ENCODE data around the gene INPP5F.

INPP5F gene

DNA sequence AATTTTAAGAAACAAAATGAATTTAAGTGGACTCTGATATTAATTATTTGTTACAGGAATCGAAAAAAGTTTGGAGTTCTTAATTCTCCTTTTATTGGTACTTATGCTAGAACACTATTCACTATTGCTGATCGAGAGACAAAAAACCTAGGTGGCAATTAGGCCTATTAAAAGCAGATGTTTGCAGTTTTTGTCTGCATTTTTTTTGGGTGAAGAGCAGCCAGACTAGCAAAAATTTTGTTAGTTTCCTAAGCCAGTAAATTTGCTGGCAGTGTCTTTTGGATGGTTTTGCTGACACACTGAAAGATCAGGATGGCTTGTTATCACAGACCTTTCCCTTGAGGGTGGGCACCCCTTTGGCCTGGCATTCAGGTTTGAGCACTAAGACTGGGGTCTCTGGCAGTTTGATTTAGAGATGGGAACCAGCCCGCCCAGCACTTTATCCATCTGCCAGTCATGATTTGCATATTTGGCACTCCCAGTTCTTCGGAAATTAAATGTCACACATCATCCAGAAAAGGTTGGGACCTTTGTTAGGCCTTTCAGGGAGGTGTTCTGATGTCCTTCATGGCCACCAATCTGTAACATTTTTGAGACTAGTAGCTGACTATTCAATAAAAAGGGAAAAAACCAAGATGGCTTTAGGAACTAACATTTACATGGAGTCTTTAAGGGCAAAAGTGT lies 57.3 kb downstream of the INPP5F start:
- Histone ChIP-seq H4K20me1 (ENCODE audit: insufficient read depth, low read length) (no peaks in the 10 kb centered on the region), H3K27ac (ENCODE audit: low read depth, low read length, poor library complexity, severe bottlenecking) (peak overlapping the region; percentile 34), H3K79me2 (ENCODE audit: insufficient read depth, low read length) (no peaks in the 10 kb centered on the region), H3K36me3 (ENCODE audit: insufficient read depth, low read length) (peaks cover 4% of the 10 kb centered on the region; the same call in 1 of the 2 replicates), H3K4me3 (ENCODE audit: low read depth, low read length, poor library complexity, severe bottlenecking) (no peak overlapping the region), H3K9me2 (ENCODE audit: low read depth, low read length) (no peaks in the 10 kb centered on the region), H3K4me2 (ENCODE audit: low read length) (0 out of 2 replicates have a peak overlapping the region, but pooled peaks have one; percentile 48), H3K9ac (ENCODE audit: low read length) (no peak overlapping the region), H3F3A (ENCODE audit: insufficient read depth, low read length) (no peaks in the 10 kb centered on the region), H2AFZ (ENCODE audit: low read length) (no peak overlapping the region), H3K27me3 (ENCODE audit: insufficient read depth, low read length) (no peaks in the 10 kb centered on the region), H3K9me3 (ENCODE audit: low read length) (peaks cover 5% of the 10 kb centered on the region; the same call in 1 of the 2 replicates), H3K4me1 (ENCODE audit: insufficient read depth, low read length, severe bottlenecking) (peaks cover 24% of the 10 kb centered on the region)
- TF ChIP-seq, protein P1, sequence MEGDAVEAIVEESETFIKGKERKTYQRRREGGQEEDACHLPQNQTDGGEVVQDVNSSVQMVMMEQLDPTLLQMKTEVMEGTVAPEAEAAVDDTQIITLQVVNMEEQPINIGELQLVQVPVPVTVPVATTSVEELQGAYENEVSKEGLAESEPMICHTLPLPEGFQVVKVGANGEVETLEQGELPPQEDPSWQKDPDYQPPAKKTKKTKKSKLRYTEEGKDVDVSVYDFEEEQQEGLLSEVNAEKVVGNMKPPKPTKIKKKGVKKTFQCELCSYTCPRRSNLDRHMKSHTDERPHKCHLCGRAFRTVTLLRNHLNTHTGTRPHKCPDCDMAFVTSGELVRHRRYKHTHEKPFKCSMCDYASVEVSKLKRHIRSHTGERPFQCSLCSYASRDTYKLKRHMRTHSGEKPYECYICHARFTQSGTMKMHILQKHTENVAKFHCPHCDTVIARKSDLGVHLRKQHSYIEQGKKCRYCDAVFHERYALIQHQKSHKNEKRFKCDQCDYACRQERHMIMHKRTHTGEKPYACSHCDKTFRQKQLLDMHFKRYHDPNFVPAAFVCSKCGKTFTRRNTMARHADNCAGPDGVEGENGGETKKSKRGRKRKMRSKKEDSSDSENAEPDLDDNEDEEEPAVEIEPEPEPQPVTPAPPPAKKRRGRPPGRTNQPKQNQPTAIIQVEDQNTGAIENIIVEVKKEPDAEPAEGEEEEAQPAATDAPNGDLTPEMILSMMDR (IDR thresholded peaks at IDR 0.05; ENCODE audit: low read length) = no peak
- TF ChIP-seq EZH2 (IDR thresholded peaks at IDR 0.05; ENCODE audit: borderline replicate concordance, low read length) = no peak

DNA sequence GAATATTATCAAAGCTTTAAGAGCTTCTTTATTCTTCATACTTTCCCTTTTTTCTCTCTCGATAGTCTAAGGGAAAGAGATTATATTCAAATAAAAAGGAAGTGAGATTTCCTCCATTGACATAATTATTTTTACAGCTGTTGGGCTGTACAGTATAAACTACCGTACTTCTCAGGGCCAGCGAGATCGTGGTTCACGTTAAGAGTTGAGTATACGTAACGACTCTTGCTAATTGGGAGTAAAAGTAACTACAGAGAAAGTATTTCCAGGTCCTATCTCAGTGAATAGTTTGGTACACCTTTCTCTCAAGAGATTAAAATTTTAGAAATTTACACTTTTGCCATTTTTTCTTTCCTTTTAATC lies 57.8 kb downstream of the INPP5F start:
- Histone ChIP-seq H3K4me3 (ENCODE audit: low read depth, low read length, poor library complexity, severe bottlenecking) (no peak overlapping the region), H3K27me3 (ENCODE audit: insufficient read depth, low read length) (no peaks in the 10 kb centered on the region), H3K79me2 (ENCODE audit: insufficient read depth, low read length) (no peaks in the 10 kb centered on the region), H3K9me2 (ENCODE audit: low read depth, low read length) (no peaks in the 10 kb centered on the region), H2AFZ (ENCODE audit: low read length) (peak overlapping the region; percentile 13; the same call in 1 of the 2 replicates), H3F3A (ENCODE audit: insufficient read depth, low read length) (no peaks in the 10 kb centered on the region), H3K36me3 (ENCODE audit: insufficient read depth, low read length) (peaks cover 4% of the 10 kb centered on the region; the same call in 1 of the 2 replicates), H4K20me1 (ENCODE audit: insufficient read depth, low read length) (no peaks in the 10 kb centered on the region), H3K27ac (ENCODE audit: low read depth, low read length, poor library complexity, severe bottlenecking) (peak overlapping the region; percentile 37), H3K4me2 (ENCODE audit: low read length) (peak overlapping the region; percentile 48; the same call in 1 of the 2 replicates), H3K9me3 (ENCODE audit: low read length) (peaks cover 5% of the 10 kb centered on the region; the same call in 1 of the 2 replicates), H3K9ac (ENCODE audit: low read length) (no peak overlapping the region), H3K4me1 (ENCODE audit: insufficient read depth, low read length, severe bottlenecking) (peaks cover 24% of the 10 kb centered on the region)
- no peak for TF ChIP-seq EZH2 (IDR thresholded peaks at IDR 0.05; ENCODE audit: borderline replicate concordance, low read length)
- TF ChIP-seq, protein P1 (IDR thresholded peaks at IDR 0.05; ENCODE audit: low read length) = no peak

DNA sequence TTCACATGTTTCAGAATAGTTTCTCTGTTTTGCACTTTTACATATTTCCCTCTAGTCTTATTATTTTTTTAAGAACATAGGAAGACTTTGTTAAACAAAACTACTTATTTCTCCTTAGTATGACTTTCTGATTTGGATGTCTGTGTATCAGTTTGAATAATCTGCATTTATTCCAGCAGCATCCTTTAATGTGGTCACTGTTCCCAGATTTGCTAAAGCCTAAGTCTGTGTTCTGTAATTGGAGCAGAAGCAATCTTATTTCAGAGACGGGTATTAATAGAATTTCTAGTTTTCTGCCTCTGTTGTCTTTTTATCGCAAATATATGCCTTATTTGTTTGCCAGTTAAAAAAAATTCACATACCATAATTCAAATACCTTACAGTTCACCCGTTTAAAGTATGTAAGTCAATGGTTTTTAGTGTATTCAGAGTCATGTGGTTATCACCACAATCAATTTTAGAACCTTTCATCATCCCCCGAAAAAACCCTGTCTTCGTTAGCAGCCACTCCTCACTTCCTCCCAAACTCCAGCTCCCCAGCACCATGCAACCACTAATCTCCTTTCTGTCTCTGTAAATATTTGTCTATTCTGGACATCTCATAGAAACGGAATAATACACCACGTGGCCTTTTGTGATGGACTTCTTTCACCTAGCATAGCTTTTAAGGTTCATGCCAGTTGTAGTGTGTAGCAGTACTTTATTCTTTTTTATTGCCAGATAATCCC lies 58.7 kb downstream of the INPP5F start:
- Histone ChIP-seq H3K79me2 (ENCODE audit: insufficient read depth, low read length) (no peaks in the 10 kb centered on the region), H2AFZ (ENCODE audit: low read length) (no peak overlapping the region), H3K4me2 (ENCODE audit: low read length) (0 out of 2 replicates have a peak overlapping the region, but pooled peaks have one; percentile 48), H3K9me3 (ENCODE audit: low read length) (peaks cover 5% of the 10 kb centered on the region; the same call in 1 of the 2 replicates), H3K4me3 (ENCODE audit: low read depth, low read length, poor library complexity, severe bottlenecking) (no peak overlapping the region), H3F3A (ENCODE audit: insufficient read depth, low read length) (no peaks in the 10 kb centered on the region), H3K36me3 (ENCODE audit: insufficient read depth, low read length) (peaks cover 4% of the 10 kb centered on the region; the same call in 1 of the 2 replicates), H3K27me3 (ENCODE audit: insufficient read depth, low read length) (no peaks in the 10 kb centered on the region), H3K4me1 (ENCODE audit: insufficient read depth, low read length, severe bottlenecking) (peaks cover 24% of the 10 kb centered on the region), H3K9ac (ENCODE audit: low read length) (no peak overlapping the region), H4K20me1 (ENCODE audit: insufficient read depth, low read length) (no peaks in the 10 kb centered on the region), H3K27ac (ENCODE audit: low read depth, low read length, poor library complexity, severe bottlenecking) (peak overlapping the region; percentile 37), H3K9me2 (ENCODE audit: low read depth, low read length) (no peaks in the 10 kb centered on the region)
- no peak for TF ChIP-seq EZH2 (IDR thresholded peaks at IDR 0.05; ENCODE audit: borderline replicate concordance, low read length)
- TF ChIP-seq, protein P1 (IDR thresholded peaks at IDR 0.05; ENCODE audit: low read length) = no peak
